SU-DHL-6 (cell line): ENCODE measurements around the gene GALNT10.

Experiments
- EZH2phosphoT487 ChIP-seq: fragments of 200-600 bp; sonication (generic), shearing (Covaris generic); conservative IDR thresholded peaks from 2 replicates; pipeline ENCODE4 v1.6.1; 2018; ENCODE audit warnings: mild to moderate bottlenecking, antibody characterized with exemption, low read length, moderate library complexity, mixed read lengths
- TF ChIP-seq, protein P1 (sequence below): fragments of 200-600 bp; sonication (generic); IDR thresholded peaks from one replicate; pipeline ENCODE4 v1.5.1; 2017; ENCODE audit warnings: antibody characterized with exemption, mild to moderate bottlenecking, low read length, moderate library complexity; ENCODE audit not compliant: insufficient read depth, poor library complexity, severe bottlenecking

DNA sequence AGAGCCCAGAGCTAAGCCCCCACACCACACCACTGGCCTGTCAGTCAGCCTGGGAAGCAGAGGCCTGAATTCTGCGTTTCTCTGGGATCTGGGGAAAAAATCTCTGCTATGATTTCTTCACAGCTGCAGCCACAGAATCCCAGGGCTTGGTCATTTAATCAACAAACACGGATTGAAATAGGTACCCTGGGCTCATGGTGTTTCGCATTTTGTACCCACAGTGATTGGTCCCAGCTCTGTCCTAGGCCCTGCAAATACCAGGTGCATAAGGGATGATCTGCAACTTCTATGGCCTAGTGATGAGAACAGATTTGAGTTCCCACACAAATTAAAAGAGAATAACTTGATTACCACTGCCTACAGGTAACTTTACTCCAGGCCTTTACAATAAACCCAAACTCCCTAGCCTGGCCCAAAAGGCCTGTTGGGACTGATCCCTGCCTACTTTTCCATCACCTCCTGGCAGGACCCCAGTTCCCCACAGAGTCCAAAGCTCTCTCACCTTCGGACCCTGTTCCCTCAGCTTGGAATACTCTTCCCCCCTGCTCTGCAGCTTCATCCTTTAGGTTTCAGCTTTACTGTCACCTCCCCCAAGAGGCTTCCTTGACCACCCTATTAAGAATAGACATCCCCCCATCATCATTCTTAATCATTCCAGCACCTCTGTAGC lies 240.6 kb downstream of the GALNT10 start:
- TF ChIP-seq, protein P1, sequence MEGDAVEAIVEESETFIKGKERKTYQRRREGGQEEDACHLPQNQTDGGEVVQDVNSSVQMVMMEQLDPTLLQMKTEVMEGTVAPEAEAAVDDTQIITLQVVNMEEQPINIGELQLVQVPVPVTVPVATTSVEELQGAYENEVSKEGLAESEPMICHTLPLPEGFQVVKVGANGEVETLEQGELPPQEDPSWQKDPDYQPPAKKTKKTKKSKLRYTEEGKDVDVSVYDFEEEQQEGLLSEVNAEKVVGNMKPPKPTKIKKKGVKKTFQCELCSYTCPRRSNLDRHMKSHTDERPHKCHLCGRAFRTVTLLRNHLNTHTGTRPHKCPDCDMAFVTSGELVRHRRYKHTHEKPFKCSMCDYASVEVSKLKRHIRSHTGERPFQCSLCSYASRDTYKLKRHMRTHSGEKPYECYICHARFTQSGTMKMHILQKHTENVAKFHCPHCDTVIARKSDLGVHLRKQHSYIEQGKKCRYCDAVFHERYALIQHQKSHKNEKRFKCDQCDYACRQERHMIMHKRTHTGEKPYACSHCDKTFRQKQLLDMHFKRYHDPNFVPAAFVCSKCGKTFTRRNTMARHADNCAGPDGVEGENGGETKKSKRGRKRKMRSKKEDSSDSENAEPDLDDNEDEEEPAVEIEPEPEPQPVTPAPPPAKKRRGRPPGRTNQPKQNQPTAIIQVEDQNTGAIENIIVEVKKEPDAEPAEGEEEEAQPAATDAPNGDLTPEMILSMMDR, result no peak
- TF ChIP-seq EZH2phosphoT487, result no peak
